Neuronal stem cell (in vitro differentiated cells): Measurements from ENCODE around the gene SPEF2.

Experiments used
- DNase-seq: peaks from one replicate; pipeline ENCODE4 v3.0.0-alpha.2; 2013; ENCODE audit warnings: low spot score
- H2AFZ ChIP-seq: one replicate; pipeline ENCODE4 v1.6.1; 2013; ENCODE audit warnings: mild to moderate bottlenecking, low read length, inconsistent platforms
- H2AK5ac ChIP-seq: 2 replicates; pipeline ENCODE4 v1.6.1; 2013; ENCODE audit warnings: low read depth, mild to moderate bottlenecking, inconsistent platforms, low read length, moderate library complexity, mixed read lengths
- H2BK120ac ChIP-seq: 2 replicates; pipeline ENCODE4 v1.6.1; 2013; ENCODE audit warnings: low read depth, mild to moderate bottlenecking, inconsistent platforms, low read length, moderate library complexity, mixed read lengths
- H2BK12ac ChIP-seq: one replicate; pipeline ENCODE4 v1.6.1; 2013; ENCODE audit warnings: low read length, inconsistent platforms
- H2BK15ac ChIP-seq: 2 replicates; pipeline ENCODE4 v1.6.1; 2013; ENCODE audit warnings: mild to moderate bottlenecking, low read length, inconsistent platforms, mixed read lengths
- H2BK5ac ChIP-seq: one replicate; pipeline ENCODE4 v1.6.1; 2013; ENCODE audit warnings: inconsistent platforms, mild to moderate bottlenecking, low read length, moderate library complexity
- H3K14ac ChIP-seq: one replicate; pipeline ENCODE4 v1.6.1; 2013; ENCODE audit warnings: low read length, inconsistent platforms
- H3K18ac ChIP-seq: 2 replicates; pipeline ENCODE4 v1.6.1; 2013; ENCODE audit warnings: low read length, inconsistent platforms
- H3K23ac ChIP-seq: 2 replicates; pipeline ENCODE4 v1.6.1; 2013; ENCODE audit warnings: low read depth, mild to moderate bottlenecking, mixed read lengths, low read length, inconsistent platforms; ENCODE audit not compliant: poor library complexity
- H3K27ac ChIP-seq: replicated peaks from 3 replicates; pipeline ENCODE4 v1.5.1; 2013; ENCODE audit warnings: low read length, inconsistent platforms
- H3K27me3 ChIP-seq, 3 experiments: 2 replicates each; pipeline ENCODE4 v1.6.1; 2013; ENCODE audit warnings: low read length in 3 of 3, mild to moderate bottlenecking in 2 of 3, inconsistent platforms in 1 of 3, low read depth in 1 of 3, mixed read lengths in 1 of 3, moderate library complexity in 1 of 3; ENCODE audit not compliant: control insufficient read depth in 3 of 3, insufficient read depth in 3 of 3
- H3K36me3 ChIP-seq, 2 donors: replicated peaks in 1 of 2; 2 replicates each; pipeline ENCODE4 v1.6.1; 2013; ENCODE audit warnings: low read length in 2 of 2; ENCODE audit not compliant: control insufficient read depth in 2 of 2, insufficient read depth in 2 of 2
- H3K4ac ChIP-seq: 2 replicates; pipeline ENCODE4 v1.6.1; 2013; ENCODE audit warnings: inconsistent platforms, mild to moderate bottlenecking, low read length, moderate library complexity
- H3K4me1 ChIP-seq, 2 donors: 1 replicate in 1 of 2; 2 replicates in 1 of 2; pipeline ENCODE4 v1.6.1; 2013; ENCODE audit warnings: low read length in 2 of 2, low read depth in 1 of 2; ENCODE audit not compliant: control insufficient read depth in 2 of 2, insufficient read depth in 1 of 2
- H3K4me2 ChIP-seq: one replicate; pipeline ENCODE4 v1.6.1; 2013; ENCODE audit warnings: mild to moderate bottlenecking, low read length, inconsistent platforms; ENCODE audit not compliant: insufficient read depth, poor library complexity, severe bottlenecking
- H3K4me3 ChIP-seq, 2 donors: 2 replicates each; pipeline ENCODE4 v1.5.1; 2013; ENCODE audit warnings: low read length in 2 of 2, mild to moderate bottlenecking in 2 of 2, inconsistent platforms in 1 of 2, moderate library complexity in 1 of 2
- H3K79me1 ChIP-seq: one replicate; pipeline ENCODE4 v1.6.1; 2013; ENCODE audit warnings: low read depth, mild to moderate bottlenecking, inconsistent platforms, low read length, moderate library complexity
- H3K9ac ChIP-seq: one replicate; pipeline ENCODE4 v1.6.1; 2013; ENCODE audit warnings: mild to moderate bottlenecking, low read depth, low read length, inconsistent platforms; ENCODE audit not compliant: poor library complexity
- H3K9me3 ChIP-seq, 2 donors: replicated peaks in 1 of 2; 2 replicates each; pipeline versions ENCODE3 to v1.6.1; 2013; ENCODE audit warnings: low read length in 2 of 2, mild to moderate bottlenecking in 2 of 2, inconsistent platforms in 1 of 2, low read depth in 1 of 2, mixed read lengths in 1 of 2, moderate library complexity in 1 of 2; ENCODE audit not compliant: control insufficient read depth in 2 of 2, insufficient read depth in 1 of 2
- H4K8ac ChIP-seq: one replicate; pipeline ENCODE4 v1.6.1; 2013; ENCODE audit warnings: low read depth, mild to moderate bottlenecking, inconsistent platforms, low read length, moderate library complexity
- H4K91ac ChIP-seq: one replicate; pipeline ENCODE4 v1.6.1; 2013; ENCODE audit warnings: low read length, low read depth, mild to moderate bottlenecking, inconsistent platforms; ENCODE audit not compliant: poor library complexity
- WGBS, 2 donors: extraction: QIAGEN DNeasy Blood & Tissue Kit; methylation state at CpG; one replicate each; pipeline ENCODE4 v1.1.7; 2013; ENCODE audit warnings: missing lambda C conversion rate in 2 of 2, mixed read lengths in 1 of 2; ENCODE audit not compliant: insufficient read length in 2 of 2, insufficient replicate concordance in 1 of 2; ENCODE audit errors: extremely low coverage in 2 of 2; 5-methylcytosine and 5-hydroxymethylcytosine counted together

SPEF2 gene

GRCh38 chr5:35674049-35674448 is 56.4 kb downstream of the SPEF2 start:
- Histone ChIP-seq H3K36me3 (no peaks in the 10 kb centered on the region), H3K4me1 (no peaks in the 10 kb centered on the region), H2BK120ac (no peak overlapping the region), H3K27ac (no peak overlapping the region), H3K9ac (no peak overlapping the region), H4K91ac (no peak overlapping the region), H2BK5ac (no peak overlapping the region), H2BK12ac (no peak overlapping the region), H3K4me2 (no peak overlapping the region), H3K9me3 (no peaks in the 10 kb centered on the region), H2AFZ (no peak overlapping the region), H3K79me1 (no peaks in the 10 kb centered on the region), H2AK5ac (no peak overlapping the region), H3K27me3 (no peaks in the 10 kb centered on the region), H3K14ac (no peak overlapping the region), H2BK15ac (no peak overlapping the region), H3K4ac (no peak overlapping the region), H3K23ac (no peak overlapping the region), H3K4me3 (no peak overlapping the region), H4K8ac (no peak overlapping the region), H3K18ac (no peak overlapping the region)
- WGBS, 2 donors, result no CpG with 5 or more reads among the region's 2 CpGs
- no peak for DNase-seq

GRCh38 chr5:35675392-35675791 is 57.7 kb downstream of the SPEF2 start:
- Histone ChIP-seq H3K9ac (no peak overlapping the region), H3K23ac (no peak overlapping the region), H3K4me3 (no peak overlapping the region), H3K36me3 (no peaks in the 10 kb centered on the region), H2BK15ac (no peak overlapping the region), H3K4me1 (no peaks in the 10 kb centered on the region), H4K91ac (no peak overlapping the region), H3K18ac (no peak overlapping the region), H2BK5ac (no peak overlapping the region), H4K8ac (no peak overlapping the region), H3K14ac (no peak overlapping the region), H3K9me3 (no peaks in the 10 kb centered on the region), H3K27ac (no peak overlapping the region), H3K27me3 (no peaks in the 10 kb centered on the region), H2BK12ac (no peak overlapping the region), H3K4ac (no peak overlapping the region), H3K79me1 (no peaks in the 10 kb centered on the region), H2AFZ (no peak overlapping the region), H2AK5ac (no peak overlapping the region), H3K4me2 (no peak overlapping the region), H2BK120ac (no peak overlapping the region)
- no peak for DNase-seq
- WGBS, 2 donors, result no CpG with 5 or more reads among the region's 12 CpGs

- Histone ChIP-seq H3K4me3 (no peak overlapping the region), H3K9me3 (no peaks in the 10 kb centered on the region), H3K27me3 (no peaks in the 10 kb centered on the region), H2BK15ac (no peak overlapping the region), H3K9ac (no peak overlapping the region), H2BK120ac (no peak overlapping the region), H4K8ac (no peak overlapping the region), H2AK5ac (no peak overlapping the region), H3K14ac (no peak overlapping the region), H3K23ac (no peak overlapping the region), H4K91ac (no peak overlapping the region), H2BK12ac (no peak overlapping the region), H3K18ac (no peak overlapping the region), H3K4me1 (no peaks in the 10 kb centered on the region), H3K79me1 (no peaks in the 10 kb centered on the region), H2BK5ac (no peak overlapping the region), H3K36me3 (no peaks in the 10 kb centered on the region), H3K27ac (no peak overlapping the region), H3K4me2 (no peak overlapping the region), H3K4ac (no peak overlapping the region), H2AFZ (no peak overlapping the region)
- no CpG with 5 or more reads among the region's 5 CpGs for WGBS, 2 donors
- DNase-seq, result no peak
Measured at GRCh38 chr5:35677878-35678277, 60.2 kb downstream of the SPEF2 start.

- Histone ChIP-seq H2BK120ac (no peak overlapping the region), H4K8ac (no peak overlapping the region), H2AFZ (no peak overlapping the region), H2BK12ac (no peak overlapping the region), H3K27me3 (no peaks in the 10 kb centered on the region), H3K79me1 (no peaks in the 10 kb centered on the region), H2BK15ac (no peak overlapping the region), H3K27ac (no peak overlapping the region), H3K9ac (no peak overlapping the region), H2AK5ac (no peak overlapping the region), H3K9me3 (no peaks in the 10 kb centered on the region), H3K23ac (no peak overlapping the region), H2BK5ac (no peak overlapping the region), H3K4ac (no peak overlapping the region), H3K4me2 (no peak overlapping the region), H3K4me1 (no peaks in the 10 kb centered on the region), H4K91ac (no peak overlapping the region), H3K14ac (no peak overlapping the region), H3K18ac (no peak overlapping the region), H3K36me3 (no peaks in the 10 kb centered on the region), H3K4me3 (no peak overlapping the region)
- no peak for DNase-seq
- no CpG with 5 or more reads among the region's 3 CpGs for WGBS, 2 donors
Measured at GRCh38 chr5:35678661-35679060, 61.0 kb downstream of the SPEF2 start.
